DND-41 (cell line): Measurements from ENCODE around the gene LTV1.
"Not testable (repeated sequence)": the region's sequence is repeated elsewhere in the genome, so short reads cannot be mapped to it uniquely, and the experiment has no call there.

Source experiments
- ATAC-seq: fragments of 200-7000 bp; cut with Tn5 transposase; 3 replicates; pipeline ENCODE4 v1.9.1; 2021; ENCODE audit warnings: low read depth; ENCODE audit not compliant: insufficient read depth
- DNase-seq: peaks from one replicate; pipeline ENCODE4 v3.0.0-alpha.2; 2020
- H2AFZ ChIP-seq: 2 replicates; pipeline ENCODE4 v1.6.0; 2012; ENCODE audit warnings: low read depth, low read length
- H3K27ac ChIP-seq: 2 replicates; pipeline ENCODE4 v1.5.1; 2012; ENCODE audit warnings: low read length, inconsistent platforms
- H3K27me3 ChIP-seq: fragments of 200-600 bp; sonication (generic); 2 replicates; pipeline ENCODE4 v1.6.0; 2012; ENCODE audit warnings: low read length, mild to moderate bottlenecking, inconsistent platforms; ENCODE audit not compliant: insufficient read depth, poor library complexity
- H3K36me3 ChIP-seq: 2 replicates; pipeline ENCODE4 v1.5.1; 2012; ENCODE audit warnings: low read length, inconsistent platforms; ENCODE audit not compliant: insufficient read depth
- H3K4me1 ChIP-seq: 2 replicates; pipeline ENCODE4 v1.5.1; 2012; ENCODE audit warnings: mild to moderate bottlenecking, low read length; ENCODE audit not compliant: insufficient read depth
- H3K4me2 ChIP-seq: 2 replicates; pipeline ENCODE4 v1.6.0; 2012; ENCODE audit warnings: mild to moderate bottlenecking, moderate library complexity, low read length, inconsistent platforms; ENCODE audit not compliant: insufficient read depth
- H3K4me3 ChIP-seq, 2 experiments: fragments of 200-600 bp in 1 of 2; shearing (Covaris generic) in 1 of 2; 2 replicates each; pipeline ENCODE4 v1.5.1; 2012 to 2016; ENCODE audit warnings: inconsistent platforms in 2 of 2, low read length in 2 of 2, mild to moderate bottlenecking in 2 of 2, low read depth in 1 of 2, moderate library complexity in 1 of 2
- H3K79me2 ChIP-seq: 2 replicates; pipeline ENCODE4 v1.6.0; 2012; ENCODE audit warnings: low read length, inconsistent platforms; ENCODE audit not compliant: insufficient read depth
- H3K9ac ChIP-seq: 2 replicates; pipeline ENCODE4 v1.6.0; 2012; ENCODE audit warnings: low read depth, mild to moderate bottlenecking, inconsistent platforms, low read length, moderate library complexity
- H3K9me3 ChIP-seq: 2 replicates; pipeline ENCODE4 v1.5.1; 2012; ENCODE audit warnings: low read length, moderate library complexity, mild to moderate bottlenecking, inconsistent platforms; ENCODE audit not compliant: insufficient read depth, severe bottlenecking
- H4K20me1 ChIP-seq: 2 replicates; pipeline ENCODE4 v1.6.0; 2012; ENCODE audit warnings: low read length; ENCODE audit not compliant: insufficient read depth
- EZH2 ChIP-seq: IDR thresholded peaks from 3 replicates; pipeline ENCODE4 v1.6.1; 2012; ENCODE audit warnings: borderline replicate concordance, low read depth, mild to moderate bottlenecking, moderate library complexity, low read length, inconsistent platforms; ENCODE audit not compliant: severe bottlenecking
- TF ChIP-seq, protein P1 (sequence below): IDR thresholded peaks from 2 replicates; pipeline ENCODE4 v1.5.1; 2012; ENCODE audit warnings: borderline replicate concordance, low read length, moderate library complexity, mild to moderate bottlenecking; ENCODE audit not compliant: poor library complexity, severe bottlenecking; ENCODE audit errors: extremely low read depth

Gene LTV1, protein sequence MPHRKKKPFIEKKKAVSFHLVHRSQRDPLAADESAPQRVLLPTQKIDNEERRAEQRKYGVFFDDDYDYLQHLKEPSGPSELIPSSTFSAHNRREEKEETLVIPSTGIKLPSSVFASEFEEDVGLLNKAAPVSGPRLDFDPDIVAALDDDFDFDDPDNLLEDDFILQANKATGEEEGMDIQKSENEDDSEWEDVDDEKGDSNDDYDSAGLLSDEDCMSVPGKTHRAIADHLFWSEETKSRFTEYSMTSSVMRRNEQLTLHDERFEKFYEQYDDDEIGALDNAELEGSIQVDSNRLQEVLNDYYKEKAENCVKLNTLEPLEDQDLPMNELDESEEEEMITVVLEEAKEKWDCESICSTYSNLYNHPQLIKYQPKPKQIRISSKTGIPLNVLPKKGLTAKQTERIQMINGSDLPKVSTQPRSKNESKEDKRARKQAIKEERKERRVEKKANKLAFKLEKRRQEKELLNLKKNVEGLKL

DNA sequence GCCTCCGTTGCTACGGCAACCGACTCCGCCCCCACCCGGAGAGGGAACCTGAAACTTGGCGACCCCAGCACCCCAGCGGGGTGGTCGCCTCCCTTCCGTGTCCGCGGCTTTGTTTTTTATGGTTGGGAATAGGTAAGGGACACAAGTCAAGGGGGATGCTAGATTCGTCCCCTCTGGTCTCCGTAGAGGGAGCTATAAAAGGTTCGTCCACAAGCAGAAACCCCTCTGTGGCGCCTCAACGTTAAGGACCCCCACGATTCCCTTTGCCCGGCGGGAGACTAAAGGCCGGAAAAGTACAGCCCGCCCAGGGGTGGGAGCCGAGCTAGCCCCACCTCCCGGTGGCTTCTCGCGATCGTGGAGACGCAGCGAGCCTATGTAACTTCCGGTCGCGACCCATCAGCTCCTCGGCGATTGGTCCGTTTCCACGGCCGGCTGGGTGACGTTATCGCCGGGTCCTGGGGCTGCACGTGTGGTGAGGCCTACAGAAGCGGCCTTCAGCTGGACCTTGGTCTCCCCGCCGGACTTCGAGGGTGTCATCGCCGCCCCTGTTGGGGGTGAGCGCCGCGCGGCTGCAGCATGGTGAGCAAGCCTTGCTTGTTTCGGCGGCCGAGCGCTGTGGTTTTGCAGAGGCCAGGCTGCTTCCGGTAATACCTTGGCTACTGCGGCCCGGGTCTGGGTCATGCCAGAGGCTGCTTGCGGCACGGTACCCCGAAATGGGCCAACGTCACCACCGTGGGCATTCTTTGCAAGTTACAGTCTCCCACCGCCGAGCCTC is at the start of gene LTV1:
LTV1 (plus strand) TSS at position 437 of the 775 bp plus-strand sequence; CDS start at position 577, 140 bp downstream.
- peaks cover 39% of the 10 kb centered on the region for H3K36me3 ChIP-seq
- H3K27ac ChIP-seq, result peak within 1 kb of the TSS; percentile 84
- H3K4me1 ChIP-seq, result peaks cover 25% of the 10 kb centered on the region
- H2AFZ ChIP-seq, result peak within 1 kb of the TSS; percentile 87
- TF ChIP-seq, protein P1, sequence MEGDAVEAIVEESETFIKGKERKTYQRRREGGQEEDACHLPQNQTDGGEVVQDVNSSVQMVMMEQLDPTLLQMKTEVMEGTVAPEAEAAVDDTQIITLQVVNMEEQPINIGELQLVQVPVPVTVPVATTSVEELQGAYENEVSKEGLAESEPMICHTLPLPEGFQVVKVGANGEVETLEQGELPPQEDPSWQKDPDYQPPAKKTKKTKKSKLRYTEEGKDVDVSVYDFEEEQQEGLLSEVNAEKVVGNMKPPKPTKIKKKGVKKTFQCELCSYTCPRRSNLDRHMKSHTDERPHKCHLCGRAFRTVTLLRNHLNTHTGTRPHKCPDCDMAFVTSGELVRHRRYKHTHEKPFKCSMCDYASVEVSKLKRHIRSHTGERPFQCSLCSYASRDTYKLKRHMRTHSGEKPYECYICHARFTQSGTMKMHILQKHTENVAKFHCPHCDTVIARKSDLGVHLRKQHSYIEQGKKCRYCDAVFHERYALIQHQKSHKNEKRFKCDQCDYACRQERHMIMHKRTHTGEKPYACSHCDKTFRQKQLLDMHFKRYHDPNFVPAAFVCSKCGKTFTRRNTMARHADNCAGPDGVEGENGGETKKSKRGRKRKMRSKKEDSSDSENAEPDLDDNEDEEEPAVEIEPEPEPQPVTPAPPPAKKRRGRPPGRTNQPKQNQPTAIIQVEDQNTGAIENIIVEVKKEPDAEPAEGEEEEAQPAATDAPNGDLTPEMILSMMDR, result no peak
- no peak for TF ChIP-seq EZH2
- H3K4me2 ChIP-seq, result peak within 1 kb of the TSS; percentile 73
- H3K9me3 ChIP-seq, result no peaks in the 10 kb centered on the region
- H3K9ac ChIP-seq, result peak within 1 kb of the TSS; percentile 84
- H3K79me2 ChIP-seq, result peaks cover 42% of the 10 kb centered on the region
- H4K20me1 ChIP-seq, result 0 out of 2 replicates have a peak, but pooled peaks cover 4% of the 10 kb centered on the region
- ATAC-seq (peak; percentile 97), DNase-seq (peak; percentile 95)
- H3K27me3 ChIP-seq, result no peaks in the 10 kb centered on the region
- H3K4me3 ChIP-seq, result peak within 1 kb of the TSS; percentile 44 to 82

DNA sequence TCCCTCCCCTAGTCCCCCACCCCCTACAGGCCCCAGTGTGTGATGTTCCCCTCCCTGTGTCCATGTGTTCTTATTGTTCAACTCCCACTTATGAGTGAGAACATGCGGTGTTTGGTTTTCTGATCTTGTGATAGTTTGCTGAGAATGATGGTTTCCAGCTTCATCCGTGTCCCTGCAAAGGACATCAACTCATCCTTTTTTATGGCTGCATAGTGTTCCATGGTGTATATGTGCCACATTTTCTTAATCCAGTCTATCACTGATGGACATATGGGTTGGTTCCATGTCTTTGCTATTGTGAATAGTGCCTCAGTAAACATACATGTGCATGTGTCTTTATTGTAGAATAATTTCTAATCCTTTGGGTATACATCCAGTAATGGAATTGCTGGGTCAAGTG is 46.6 kb upstream of the LTV1 start:
- H3K36me3 ChIP-seq, H3K9ac ChIP-seq, H4K20me1 ChIP-seq, H3K4me1 ChIP-seq, H3K4me2 ChIP-seq, DNase-seq, H2AFZ ChIP-seq, H3K27me3 ChIP-seq, H3K4me3 ChIP-seq, ATAC-seq, H3K79me2 ChIP-seq, H3K9me3 ChIP-seq, H3K27ac ChIP-seq: not testable (repeated sequence)

DNA sequence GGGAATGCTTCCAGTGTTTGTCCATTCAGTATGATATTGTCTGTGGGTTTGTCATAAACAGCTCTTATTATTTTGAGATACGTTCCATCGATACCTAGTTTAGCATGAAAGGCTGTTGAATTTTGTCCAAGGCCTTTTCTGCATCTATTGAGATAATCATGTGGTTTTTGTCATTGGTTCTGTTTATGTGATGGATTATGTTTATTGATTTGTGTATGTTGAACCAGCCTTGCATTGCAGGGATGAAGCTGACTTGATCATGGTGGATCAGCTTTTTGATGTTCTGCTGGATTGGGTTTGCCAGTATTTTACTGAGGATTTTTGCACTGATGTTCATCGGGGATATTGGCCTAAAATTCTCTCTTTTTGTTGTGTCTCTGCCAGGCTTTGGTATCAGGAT is 44.7 kb upstream of the LTV1 start:
- not testable (repeated sequence) for H4K20me1 ChIP-seq, H3K36me3 ChIP-seq, H3K27me3 ChIP-seq, H3K4me2 ChIP-seq, H3K9me3 ChIP-seq, H3K4me3 ChIP-seq, H3K79me2 ChIP-seq, H2AFZ ChIP-seq, ATAC-seq, H3K9ac ChIP-seq, H3K4me1 ChIP-seq, DNase-seq, H3K27ac ChIP-seq

DNA sequence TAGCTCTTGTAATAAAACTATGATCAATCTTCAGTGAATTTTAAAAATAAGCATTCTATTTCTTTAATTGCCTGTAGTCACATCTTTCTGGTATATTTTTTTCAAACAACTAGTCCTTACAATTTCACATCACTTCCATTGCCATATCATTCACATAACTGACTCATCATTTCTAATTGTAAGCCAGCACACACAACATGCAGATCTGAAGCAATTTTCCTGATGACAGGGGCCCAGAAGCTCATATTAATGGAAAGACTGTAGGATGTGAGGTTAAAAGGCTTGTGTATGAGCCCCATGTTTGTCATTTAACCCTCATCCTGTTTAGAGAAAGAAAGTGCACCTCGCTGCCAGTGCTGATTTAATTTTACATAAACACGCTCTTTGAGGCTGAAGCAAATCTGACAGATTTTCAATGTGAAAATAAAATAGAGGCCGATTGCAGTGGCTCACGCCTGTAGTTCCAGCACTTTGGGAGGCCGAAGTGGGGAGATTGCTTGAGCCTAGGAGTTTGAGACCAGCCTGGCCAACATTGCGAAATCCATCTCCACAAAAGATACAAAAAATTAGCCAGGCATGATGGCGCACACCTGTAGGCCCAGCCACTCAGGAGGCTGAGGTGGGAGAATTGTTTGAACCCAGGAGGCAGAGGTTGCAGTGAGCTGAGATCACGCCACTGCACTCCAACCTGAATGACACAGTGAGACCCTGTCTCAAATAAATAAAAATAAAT is 40.1 kb upstream of the LTV1 start:
- H3K9ac ChIP-seq, result no peak overlapping the region
- no peak overlapping the region for H2AFZ ChIP-seq
- H4K20me1 ChIP-seq, result no peaks in the 10 kb centered on the region
- no peaks in the 10 kb centered on the region for H3K36me3 ChIP-seq
- TF ChIP-seq EZH2, result no peak
- TF ChIP-seq, protein P1, result no peak
- no peak for DNase-seq
- H3K27me3 ChIP-seq, result no peaks in the 10 kb centered on the region
- no peak for ATAC-seq
- no peaks in the 10 kb centered on the region for H3K9me3 ChIP-seq
- no peak overlapping the region for H3K4me3 ChIP-seq
- H3K4me2 ChIP-seq, result no peak overlapping the region
- no peaks in the 10 kb centered on the region for H3K79me2 ChIP-seq
- H3K4me1 ChIP-seq, result no peaks in the 10 kb centered on the region
- no peak overlapping the region for H3K27ac ChIP-seq
